Stimulated activated CD4-positive, alpha-beta T cell treated with anti-CD3 and anti-CD28 coated beads, Interleukin-1b, Interleukin-23, amount 100 ng/mL, for 4 hours (primary cell): Measurements from ENCODE around the gene RIPOR3.
"Not testable (repeated sequence)": the region's sequence is repeated elsewhere in the genome, so short reads cannot be mapped to it uniquely, and the experiment has no call there.

Source experiments
- DNase-seq, 2 donors: peaks; one replicate each; pipeline ENCODE4 v3.0.0-alpha.2; 2020; ENCODE audit warnings: low read depth in 2 of 2

RIPOR3 gene

GRCh38 chr20:50679753-50680104, 11.6 kb downstream of the RIPOR3 start:
- DNase-seq = no peak

GRCh38 chr20:50678169-50678898, 13.0 kb downstream of the RIPOR3 start:
- DNase-seq = no peak

GRCh38 chr20:50676858-50677257, 14.5 kb downstream of the RIPOR3 start:
- DNase-seq = no peak

- DNase-seq = not testable (repeated sequence)
Measured at GRCh38 chr20:50676377-50676731, 15.0 kb downstream of the RIPOR3 start.

DNA sequence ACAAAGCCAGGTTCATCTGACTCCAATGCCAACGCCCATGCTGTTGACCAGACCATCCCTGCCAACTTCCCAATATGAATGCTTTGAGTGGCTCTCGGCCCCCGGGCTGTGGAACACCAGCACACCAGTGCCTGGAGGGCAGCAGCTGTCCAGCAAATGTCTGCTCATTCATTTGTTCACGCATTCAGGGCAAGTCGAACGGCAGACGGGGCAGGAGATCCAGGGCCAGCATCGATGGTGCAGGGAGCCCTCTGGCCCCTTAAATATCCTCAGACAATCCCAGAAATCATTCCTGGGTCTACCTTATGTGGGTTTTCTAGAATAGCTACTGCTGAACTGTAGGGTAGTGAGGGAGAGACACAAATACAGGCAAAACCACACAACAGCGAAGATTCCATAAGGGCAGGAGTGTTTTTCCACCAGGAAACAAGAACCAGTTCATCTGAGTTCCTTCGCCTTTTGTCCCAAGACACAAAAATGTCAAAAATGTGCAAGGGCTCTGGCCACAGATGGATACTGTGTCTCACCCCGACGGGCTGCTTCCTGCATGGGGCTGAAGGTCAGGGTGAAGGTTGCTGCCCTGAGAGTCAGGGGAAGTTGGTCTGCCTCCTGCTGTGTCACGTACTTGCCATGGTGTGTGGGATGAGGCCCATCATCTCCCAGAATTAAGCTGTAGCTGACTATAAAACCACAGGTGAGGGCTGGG, 15.5 kb downstream of the RIPOR3 start:
- DNase-seq = no peak

GRCh38 chr20:50674138-50674825, 17.1 kb downstream of the RIPOR3 start:
- no peak for DNase-seq

DNA sequence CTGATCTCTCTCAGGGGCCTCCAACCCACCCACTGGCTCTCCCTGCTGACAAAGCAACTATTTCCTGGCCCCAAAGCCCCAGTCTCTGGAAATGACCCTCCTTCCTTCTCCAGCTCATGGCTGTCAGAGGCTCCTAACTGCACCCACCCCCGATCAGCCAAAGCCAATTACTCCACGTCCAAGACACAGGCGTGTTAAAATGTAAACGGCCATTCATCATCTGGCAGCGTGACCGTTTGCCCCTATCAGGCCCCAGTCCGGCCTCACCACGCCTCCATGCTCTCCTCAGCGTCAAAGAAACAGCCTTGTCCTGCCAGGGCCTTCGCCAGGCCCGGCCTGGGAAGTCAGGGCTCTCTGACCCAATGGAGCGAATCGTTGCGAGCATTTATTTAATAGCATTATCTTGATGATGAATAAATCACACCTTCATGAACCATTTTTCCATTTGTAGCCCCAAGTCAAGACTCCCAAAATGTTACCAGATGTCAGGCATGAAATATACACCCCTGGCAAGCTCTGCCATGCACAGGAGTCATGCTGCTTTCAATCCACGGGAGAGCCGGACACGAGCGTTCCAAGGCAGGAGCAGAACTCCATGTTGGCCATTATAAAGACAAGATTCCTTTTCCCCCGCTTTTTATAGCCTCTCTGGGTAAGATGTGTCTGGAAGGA, 17.7 kb downstream of the RIPOR3 start:
- DNase-seq = no peak

DNA sequence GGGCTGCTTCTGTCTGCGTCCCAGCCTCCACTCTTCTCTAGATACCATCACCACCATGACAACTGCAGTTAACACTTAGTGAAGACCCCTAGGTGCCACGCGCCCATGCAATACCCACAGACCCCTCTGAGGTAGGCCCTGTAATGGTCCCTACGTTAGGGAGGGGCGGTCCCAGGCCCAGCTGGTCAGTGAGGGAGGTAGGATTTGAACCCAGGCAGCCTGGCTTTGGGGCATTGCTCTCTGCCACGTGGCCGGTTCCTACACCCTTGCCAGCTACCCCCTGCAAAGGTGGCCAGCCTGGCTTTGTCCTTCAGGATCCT, 18.2 kb downstream of the RIPOR3 start:
- DNase-seq = no peak

- no peak for DNase-seq
Measured at GRCh38 chr20:50672400-50673145, 18.8 kb downstream of the RIPOR3 start.

DNA sequence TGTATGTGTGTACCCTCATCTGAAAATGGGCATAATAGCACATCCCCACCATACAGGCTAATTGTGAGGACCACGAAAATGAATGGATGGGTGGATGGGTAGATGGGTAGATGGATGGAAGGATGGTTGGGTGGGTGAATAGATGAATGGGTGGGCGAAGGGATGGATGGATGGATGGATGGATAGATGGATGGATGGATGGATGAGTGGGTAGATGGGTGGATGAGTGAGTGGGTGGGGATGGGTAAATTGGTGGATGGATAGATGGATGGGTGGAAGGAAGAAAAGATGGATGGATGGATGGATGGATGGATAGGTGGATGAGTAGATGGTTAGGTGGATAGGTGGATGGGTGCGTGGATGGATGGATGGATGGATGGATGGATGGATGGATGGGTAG, 19.7 kb downstream of the RIPOR3 start:
- no peak for DNase-seq

GRCh38 chr20:50671010-50671409, 20.3 kb downstream of the RIPOR3 start:
- not testable (repeated sequence) for DNase-seq

DNA sequence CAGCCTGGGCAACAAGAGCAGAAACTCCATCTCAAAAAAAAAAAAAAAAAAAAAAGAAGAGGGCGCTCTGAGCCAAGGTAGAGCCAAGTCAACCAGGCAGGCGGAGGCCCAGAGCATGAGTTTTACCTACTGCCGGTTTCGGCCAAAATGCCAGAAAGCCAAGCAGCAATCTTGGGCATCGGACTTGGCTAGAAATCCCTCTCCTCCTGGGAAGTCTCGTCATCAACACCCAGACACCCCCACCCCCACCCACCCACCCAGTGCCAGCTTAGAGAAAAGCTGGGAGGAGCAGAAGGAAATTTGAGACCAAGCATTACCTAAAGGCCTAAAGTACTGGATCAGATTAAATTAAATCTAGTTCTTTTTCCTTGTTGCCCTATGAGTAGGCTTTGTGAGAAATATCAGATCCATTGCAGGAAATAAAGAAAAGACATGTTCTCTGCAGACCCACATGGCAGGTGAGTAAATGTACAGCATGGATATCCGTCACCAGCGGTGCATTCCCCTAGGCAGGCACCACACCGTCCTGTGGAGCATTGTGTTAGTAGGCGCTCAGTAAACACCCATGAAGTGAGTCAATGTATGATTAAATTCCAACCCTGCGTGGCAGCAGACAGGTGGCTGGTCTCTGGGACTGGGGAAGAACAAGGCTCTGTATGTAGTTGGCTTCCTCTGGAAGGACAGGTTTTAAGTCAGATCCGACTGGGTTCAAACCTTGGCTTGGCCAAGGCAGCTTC, 21.0 kb downstream of the RIPOR3 start:
- DNase-seq = no peak

- no peak for DNase-seq
Measured at GRCh38 chr20:50668798-50669197, 22.5 kb downstream of the RIPOR3 start.

- DNase-seq = no peak
Measured at GRCh38 chr20:50668326-50668725, 23.0 kb downstream of the RIPOR3 start.

GRCh38 chr20:50666709-50667298, 24.5 kb downstream of the RIPOR3 start:
- DNase-seq = no peak

DNA sequence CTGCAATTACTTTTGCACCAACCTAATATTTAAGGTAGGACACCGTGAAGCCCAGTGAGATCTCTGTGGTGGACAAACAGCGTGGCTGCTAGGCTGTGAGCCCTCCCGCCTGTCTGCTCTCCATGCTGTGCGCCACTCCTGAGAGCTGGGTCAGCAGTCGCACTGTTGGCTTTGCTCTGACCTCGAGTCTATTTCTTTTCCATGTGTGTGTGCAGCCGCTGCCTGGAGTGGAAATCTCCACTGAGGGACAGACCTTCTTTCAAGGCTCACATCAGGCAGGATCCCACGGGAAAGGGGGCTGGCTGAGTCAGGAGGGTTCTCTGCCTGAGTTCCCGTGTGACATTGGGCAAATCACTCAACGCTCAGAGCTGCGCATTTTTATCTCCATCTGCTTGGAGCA, 27.1 kb downstream of the RIPOR3 start:
- DNase-seq = no peak

DNA sequence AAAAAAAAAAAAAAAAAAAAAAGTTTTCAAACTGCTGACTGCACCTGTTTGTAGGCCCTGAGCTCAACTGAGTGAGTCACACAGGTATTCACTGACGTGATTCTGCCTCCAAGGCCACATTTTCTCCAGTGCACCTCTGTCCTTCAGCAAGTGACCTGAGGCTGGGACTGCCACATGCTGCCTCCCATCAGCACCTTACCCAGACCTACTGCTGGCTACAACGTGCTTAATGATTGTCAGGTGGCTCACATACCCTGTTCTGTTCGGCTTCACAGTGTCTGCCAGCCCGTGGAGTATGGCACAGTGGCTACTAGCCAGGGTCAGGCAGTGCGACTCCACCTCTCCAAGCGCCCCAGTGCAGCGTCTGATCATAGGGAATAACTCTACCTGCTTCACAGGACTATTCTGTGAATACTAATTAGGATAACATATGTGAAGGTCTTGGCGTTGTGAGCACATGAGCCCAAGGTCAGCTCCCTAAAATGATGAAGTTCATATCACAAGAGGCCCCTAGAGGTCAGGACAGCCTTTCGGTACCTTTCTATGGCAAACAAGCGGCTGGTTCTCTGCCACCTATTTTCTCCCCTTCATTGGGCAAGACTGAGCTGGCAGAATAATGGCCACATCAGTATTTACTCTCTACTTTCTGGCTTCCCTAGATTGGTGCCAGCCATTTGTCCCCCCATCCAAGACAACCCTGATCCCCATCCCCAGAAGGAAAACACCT, 28.1 kb downstream of the RIPOR3 start:
- no peak for DNase-seq

GRCh38 chr20:50659975-50660670, 31.2 kb downstream of the RIPOR3 start:
- no peak for DNase-seq

GRCh38 chr20:50658804-50659380, 32.5 kb downstream of the RIPOR3 start:
- no peak for DNase-seq
